Activated naive CD8-positive, alpha-beta T cell (primary cell): ENCODE results near the gene DNLZ.

ENCODE experiments used
- H3K27ac Mint-ChIP-seq: one replicate; pipeline ENCODE4 v1.8.0; 2021; ENCODE audit warnings: mixed read lengths
- H3K27me3 Mint-ChIP-seq: one replicate; pipeline ENCODE4 v1.8.0; 2021; ENCODE audit warnings: mixed read lengths
- H3K36me3 Mint-ChIP-seq: one replicate; pipeline ENCODE4 v1.8.0; 2021; ENCODE audit warnings: mixed read lengths
- H3K4me1 Mint-ChIP-seq: one replicate; pipeline ENCODE4 v1.8.0; 2021; ENCODE audit warnings: low read depth, mixed read lengths
- H3K4me3 Mint-ChIP-seq: one replicate; pipeline ENCODE4 v1.8.0; 2021; ENCODE audit warnings: mild to moderate bottlenecking, mixed read lengths
- H3K9me3 Mint-ChIP-seq: one replicate; pipeline ENCODE4 v1.8.0; 2021; ENCODE audit warnings: low read depth, mixed read lengths

The DNLZ gene

DNA sequence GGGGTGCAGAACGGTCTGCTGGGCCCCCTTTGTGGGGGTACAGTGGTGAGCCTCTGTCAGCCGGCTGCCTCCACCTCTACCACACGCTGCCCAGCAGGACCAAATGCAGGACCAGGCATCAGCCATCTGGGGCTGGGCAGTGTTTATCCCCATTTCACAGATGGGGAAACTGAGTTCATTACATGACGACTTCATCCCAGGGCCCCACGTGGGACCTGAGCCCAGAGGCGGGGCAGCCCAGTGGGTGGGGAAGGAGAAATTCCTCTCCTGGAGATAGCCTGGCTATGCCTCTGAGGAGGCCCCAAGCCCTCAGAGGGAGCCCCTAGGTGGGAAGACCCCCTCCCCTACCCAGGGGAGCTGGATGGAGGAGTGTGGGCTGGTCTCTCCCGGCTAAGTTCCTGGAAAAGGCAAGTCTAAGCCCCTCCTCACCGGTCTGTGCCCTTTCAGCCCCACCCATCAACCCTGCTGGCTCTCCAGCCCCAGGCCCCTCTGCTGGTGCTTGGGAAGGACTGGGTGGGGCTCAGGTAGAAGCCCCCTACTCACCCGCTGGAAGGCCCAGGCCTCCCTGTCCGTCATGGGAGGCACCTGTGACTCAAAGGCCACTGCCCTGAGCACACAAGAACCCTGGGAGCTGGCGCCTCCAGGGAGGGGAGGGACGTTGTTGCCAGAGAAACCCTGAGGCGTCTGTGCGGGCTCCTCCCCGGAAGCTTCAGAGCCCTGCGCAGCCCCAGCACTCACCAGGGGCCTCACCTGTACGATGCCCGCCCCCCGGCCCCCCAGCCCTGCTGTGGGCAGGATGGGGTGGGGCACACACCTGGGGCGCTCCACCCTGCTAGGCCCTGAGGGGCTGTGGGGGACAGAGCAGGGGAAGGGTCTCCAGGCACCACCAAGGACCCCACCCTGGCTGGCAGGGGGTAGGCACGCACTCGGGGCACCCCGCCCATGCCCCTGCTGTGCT, 52.2 kb downstream of the DNLZ start:
- Mint-ChIP-seq H3K4me3 (no peak overlapping the region), H3K27me3 (peaks cover under 1% of the 10 kb centered on the region), H3K9me3 (no peaks in the 10 kb centered on the region)

DNA sequence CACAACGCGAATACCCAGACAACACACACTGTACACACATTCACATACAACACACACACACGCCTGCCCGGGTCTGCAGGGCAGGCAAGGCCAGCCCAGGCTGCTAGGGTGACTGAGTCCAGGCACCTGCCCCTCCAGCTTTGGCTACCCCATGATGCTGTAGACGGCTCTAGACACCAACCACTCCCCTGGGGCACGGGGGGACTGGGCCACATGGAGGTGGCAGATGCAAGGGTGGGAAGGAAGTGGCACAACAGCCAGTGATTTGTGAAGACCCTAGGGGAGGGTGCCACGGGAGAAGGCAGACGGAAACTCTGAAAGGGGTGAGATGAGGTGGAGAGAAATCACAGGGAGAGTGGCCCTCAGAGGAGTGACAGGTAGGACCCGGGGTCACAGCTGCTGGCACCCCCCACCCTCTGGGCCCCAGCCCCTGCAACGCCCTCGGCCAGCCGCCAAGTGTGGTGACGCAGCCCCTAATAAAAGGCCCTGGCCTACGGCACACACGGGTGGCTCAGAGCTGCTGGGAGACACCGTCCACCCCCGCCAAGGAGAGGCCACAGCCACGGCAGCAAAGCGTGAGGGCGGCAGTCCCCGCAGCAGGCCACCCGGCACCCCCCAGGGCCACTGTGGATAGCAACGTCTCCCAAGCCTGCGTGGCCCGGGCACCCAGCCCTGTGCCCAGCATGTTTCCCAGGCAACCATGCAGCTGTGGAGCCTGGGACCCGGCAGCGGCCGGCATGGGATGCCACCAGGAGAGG, 53.1 kb downstream of the DNLZ start:
- Mint-ChIP-seq H3K27me3 (peaks cover 2% of the 10 kb centered on the region), H3K4me1 (peaks cover 6% of the 10 kb centered on the region), H3K27ac (no peak overlapping the region), H3K36me3 (no peaks in the 10 kb centered on the region), H3K4me3 (no peak overlapping the region), H3K9me3 (no peaks in the 10 kb centered on the region)

More for the DNA sequence above, 52.2 kb downstream of the DNLZ start:
- Mint-ChIP-seq H3K4me1 (peaks cover 2% of the 10 kb centered on the region), H3K27ac (no peak overlapping the region), H3K36me3 (no peaks in the 10 kb centered on the region)

DNA sequence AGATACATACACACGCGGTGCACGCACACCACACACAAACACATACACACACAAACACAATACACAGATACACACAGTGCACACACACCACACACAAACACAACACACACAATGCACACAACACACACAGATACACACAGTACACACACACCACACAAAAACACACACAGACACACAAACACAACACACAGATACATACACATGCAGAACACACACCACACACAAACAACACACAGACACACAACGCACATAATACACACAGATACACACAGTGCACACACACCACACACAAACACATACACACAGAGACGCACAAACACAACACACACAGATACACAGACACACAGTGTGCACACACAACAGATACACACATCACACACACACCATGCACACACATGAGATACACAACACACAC, 53.7 kb downstream of the DNLZ start:
- no peaks in the 10 kb centered on the region for H3K9me3 Mint-ChIP-seq
- peaks cover 2% of the 10 kb centered on the region for H3K27me3 Mint-ChIP-seq
- H3K4me1 Mint-ChIP-seq, result peaks cover 7% of the 10 kb centered on the region

More for the DNA sequence above, 53.7 kb downstream of the DNLZ start:
- H3K36me3 Mint-ChIP-seq, result no peaks in the 10 kb centered on the region
- H3K4me3 Mint-ChIP-seq, result no peak overlapping the region
- no peak overlapping the region for H3K27ac Mint-ChIP-seq
